GM12878 (cell line): ENCODE data around the gene ZNF653.

Experiments
- BHLHE40 ChIP-seq, 2 experiments: fragments of 450-650 bp in 1 of 2; IDR thresholded peaks; 2 replicates each; pipeline ENCODE4 v1.6.1; 2011 to 2017; ENCODE audit warnings: low read depth in 2 of 2, borderline replicate concordance in 1 of 2, improper control_type of control experiment in 1 of 2, low read length in 1 of 2, mild to moderate bottlenecking in 1 of 2
- CTCF ChIP-seq, 3 experiments: IDR thresholded peaks in 2 of 3; conservative IDR thresholded peaks in 1 of 3; 2 replicates each; pipeline ENCODE4 v1.5.1; 2011; ENCODE audit warnings: low read depth in 3 of 3, low read length in 3 of 3, mild to moderate bottlenecking in 3 of 3, control low read depth in 2 of 3, moderate library complexity in 2 of 3, inconsistent platforms in 1 of 3, mixed read lengths in 1 of 3; ENCODE audit not compliant: control insufficient read depth in 2 of 3, insufficient read depth in 1 of 3; ENCODE audit errors: extremely low read depth in 1 of 3
- GABPA ChIP-seq: IDR thresholded peaks from 2 replicates; pipeline ENCODE4 v1.6.1; 2014; ENCODE audit warnings: antibody characterized with exemption, low read depth, mild to moderate bottlenecking, inconsistent platforms
- NFYB ChIP-seq: IDR thresholded peaks from 2 replicates; pipeline ENCODE4 v1.6.1; 2011; ENCODE audit warnings: low read depth, mild to moderate bottlenecking, low read length, improper control_type of control experiment, moderate library complexity; ENCODE audit not compliant: insufficient read depth
- USF1 ChIP-seq: IDR thresholded peaks from 2 replicates; pipeline ENCODE4 v1.6.1; 2011; ENCODE audit warnings: borderline replicate concordance, low read depth, mild to moderate bottlenecking, moderate library complexity, mixed read lengths, low read length; ENCODE audit not compliant: insufficient read depth; ENCODE audit errors: extremely low read length
- ZBTB33 ChIP-seq: fragments of 450-650 bp; IDR thresholded peaks from 2 replicates; pipeline ENCODE4 v1.6.1; 2017; ENCODE audit warnings: mild to moderate bottlenecking
- ZZZ3 ChIP-seq: IDR thresholded peaks from 2 replicates; pipeline ENCODE4 v1.6.1; 2011; ENCODE audit warnings: low read depth; ENCODE audit not compliant: control insufficient read depth, insufficient read length

GRCh38 chr19:11464333-11465265 is 41.0 kb downstream of the ZNF653 start:
- TF ChIP-seq ZZZ3, result no peak
- no peak for TF ChIP-seq BHLHE40 (IDR thresholded peaks at IDR 0.05; ENCODE audit: borderline replicate concordance in 1 of 2, low read depth in 2 of 2, low read length in 1 of 2)
- no peak for TF ChIP-seq CTCF (IDR thresholded peaks at IDR 0.05 in 2 of 3, conservative IDR thresholded peaks at IDR 0.05 in 1 of 3; ENCODE audit: control insufficient read depth in 2 of 3, extremely low read depth in 1 of 3, insufficient read depth in 1 of 3, low read depth in 3 of 3, low read length in 3 of 3)
- TF ChIP-seq ZBTB33, result no peak
- TF ChIP-seq USF1, result no peak
- no peak for TF ChIP-seq NFYB
- TF ChIP-seq GABPA, result no peak
